A673 (cell line): ENCODE results near the gene FBXO31. TPM values are rescaled to one million over a fixed set of nuclear protein-coding genes. Genes with fewer than 3 reads are reported as not detected.
A peak's percentile ranks its signal among the peaks of the same experiment; 100 is the strongest.

ENCODE experiments used
- BruUV-seq: library from RNA; stranded (reverse); fragments of 400-500 nt; replicated peaks from 2 replicates; lab custom pipeline; 2021; lab: Mats Ljungman, UMichigan
- CTCF ChIA-PET: fragments of 300-600 bp; sonication (Branson Sonifier 250); formaldehyde crosslinking; loops from one replicate; lab custom pipeline; 2022; ENCODE audit warnings: antibody characterized with exemption; lab: Charles Lee
- POLR2A ChIA-PET: fragments of 300-600 bp; sonication (Branson Sonifier 250); formaldehyde crosslinking; loops from one replicate; lab custom pipeline; 2022; ENCODE audit warnings: antibody characterized with exemption; ENCODE audit not compliant: low non-redundant PET; lab: Charles Lee
- DNase-seq: peaks from one replicate; pipeline ENCODE4 v3.0.0-alpha.2; 2015; ENCODE audit warnings: low spot score
- H3K27ac ChIP-seq: fragments of 200-600 bp; sonication (generic); 2 replicates; pipeline ENCODE4 v1.5.1; 2016; ENCODE audit warnings: mixed run types, low read depth, mild to moderate bottlenecking, mixed read lengths, antibody characterized with exemption, low read length; ENCODE audit not compliant: poor library complexity, severe bottlenecking
- H3K27me3 ChIP-seq: fragments of 200-600 bp; sonication (generic); replicated peaks from 2 replicates; pipeline ENCODE4 v1.6.1; 2017; ENCODE audit warnings: mixed run types, low read depth, mild to moderate bottlenecking, mixed read lengths, antibody characterized with exemption, low read length; ENCODE audit not compliant: insufficient read depth, poor library complexity
- H3K36me3 ChIP-seq: fragments of 200-600 bp; sonication (generic); 2 replicates; pipeline ENCODE4 v1.6.1; 2016; ENCODE audit warnings: mixed run types, mild to moderate bottlenecking, mixed read lengths, antibody characterized with exemption, low read length; ENCODE audit not compliant: insufficient read depth, poor library complexity, severe bottlenecking
- H3K4me1 ChIP-seq: fragments of 200-600 bp; sonication (generic); 2 replicates; pipeline ENCODE4 v1.6.1; 2017; ENCODE audit warnings: mixed run types, mild to moderate bottlenecking, mixed read lengths, antibody characterized with exemption, low read length; ENCODE audit not compliant: insufficient read depth, poor library complexity, severe bottlenecking
- H3K4me3 ChIP-seq: fragments of 200-600 bp; sonication (generic); 2 replicates; pipeline ENCODE4 v1.5.1; 2016; ENCODE audit warnings: low read depth, mixed run types, mild to moderate bottlenecking, mixed read lengths, low read length; ENCODE audit not compliant: poor library complexity, severe bottlenecking
- H3K9me3 ChIP-seq: fragments of 200-600 bp; sonication (generic); 2 replicates; pipeline ENCODE4 v1.6.1; 2016; ENCODE audit warnings: mixed run types, low read depth, mild to moderate bottlenecking, mixed read lengths, antibody characterized with exemption, low read length; ENCODE audit not compliant: poor library complexity, severe bottlenecking
- EZH2 ChIP-seq: fragments of 200-600 bp; sonication (generic); IDR thresholded peaks from 2 replicates; pipeline ENCODE4 v1.6.1; 2017; ENCODE audit warnings: borderline replicate concordance, low read depth, mild to moderate bottlenecking, mixed read lengths, antibody characterized with exemption, low read length; ENCODE audit not compliant: poor library complexity, severe bottlenecking
- intact Hi-C: fragments of 100-400 bp; cut with micrococcal nuclease; formaldehyde crosslinking; loops from one replicate; pipeline ENCODE4 v1.10.0; 2022; ENCODE audit not compliant: unreplicated experiment
- total RNA-seq: library from RNA; stranded (reverse); gene quantifications from 2 replicates; pipeline ENCODE4 v1.2.3, GENCODE V29; 2021
- TF ChIP-seq, protein P1 (sequence below): fragments of 300-800, 200-600 bp; sonication (generic); conservative IDR thresholded peaks from 2 replicates; pipeline ENCODE4 v1.5.1; 2017; ENCODE audit warnings: low read depth, mild to moderate bottlenecking, antibody characterized with exemption, low read length, moderate library complexity, mixed read lengths

FBXO31 gene
- total RNA-seq, 1 experiment from 2014 or later = 32.2 TPM

DNA sequence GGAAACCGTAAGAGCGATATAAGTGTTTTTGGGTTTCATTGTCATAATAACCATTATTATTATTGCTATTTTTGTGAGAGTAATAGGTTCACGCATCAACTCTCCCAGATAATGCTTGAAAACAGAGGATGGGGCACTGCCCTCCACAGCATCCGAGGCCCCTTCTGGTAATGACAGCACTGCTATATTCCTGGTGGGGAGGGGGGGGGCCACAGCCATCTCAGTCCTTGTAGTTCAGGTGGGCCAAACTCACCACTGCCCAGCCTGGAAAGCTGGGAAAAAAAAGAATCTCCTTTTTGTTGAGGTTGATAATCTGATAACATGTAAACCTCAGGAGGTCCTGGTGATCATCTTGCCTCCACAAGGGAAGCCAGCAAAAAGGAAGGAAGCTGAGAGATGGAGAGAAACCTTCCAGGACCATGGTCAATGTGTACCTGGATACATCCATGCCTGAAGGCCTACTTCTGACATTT, 67.1 kb downstream of the FBXO31 start:
- ChIA-PET CTCF (no interaction called here), POLR2A (no interaction called here)
- Histone ChIP-seq H3K4me1 (peaks cover 6% of the 10 kb centered on the region), H3K9me3 (no peaks in the 10 kb centered on the region), H3K4me3 (peak overlapping the region; percentile 95), H3K27ac (peak overlapping the region; percentile 94), H3K36me3 (no peaks in the 10 kb centered on the region), H3K27me3 (no peaks in the 10 kb centered on the region)
- DNase-seq = no peak
- BruUV-seq = no TSS peak
- TF ChIP-seq, protein P1, sequence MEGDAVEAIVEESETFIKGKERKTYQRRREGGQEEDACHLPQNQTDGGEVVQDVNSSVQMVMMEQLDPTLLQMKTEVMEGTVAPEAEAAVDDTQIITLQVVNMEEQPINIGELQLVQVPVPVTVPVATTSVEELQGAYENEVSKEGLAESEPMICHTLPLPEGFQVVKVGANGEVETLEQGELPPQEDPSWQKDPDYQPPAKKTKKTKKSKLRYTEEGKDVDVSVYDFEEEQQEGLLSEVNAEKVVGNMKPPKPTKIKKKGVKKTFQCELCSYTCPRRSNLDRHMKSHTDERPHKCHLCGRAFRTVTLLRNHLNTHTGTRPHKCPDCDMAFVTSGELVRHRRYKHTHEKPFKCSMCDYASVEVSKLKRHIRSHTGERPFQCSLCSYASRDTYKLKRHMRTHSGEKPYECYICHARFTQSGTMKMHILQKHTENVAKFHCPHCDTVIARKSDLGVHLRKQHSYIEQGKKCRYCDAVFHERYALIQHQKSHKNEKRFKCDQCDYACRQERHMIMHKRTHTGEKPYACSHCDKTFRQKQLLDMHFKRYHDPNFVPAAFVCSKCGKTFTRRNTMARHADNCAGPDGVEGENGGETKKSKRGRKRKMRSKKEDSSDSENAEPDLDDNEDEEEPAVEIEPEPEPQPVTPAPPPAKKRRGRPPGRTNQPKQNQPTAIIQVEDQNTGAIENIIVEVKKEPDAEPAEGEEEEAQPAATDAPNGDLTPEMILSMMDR = no peak
- no peak for TF ChIP-seq EZH2
- intact Hi-C loops = no loop called here

- intact Hi-C loops = no loop called here
- no peak for DNase-seq
- H3K9me3 ChIP-seq = no peaks in the 10 kb centered on the region
- BruUV-seq = no TSS peak
- ChIA-PET POLR2A (no interaction called here), CTCF (no interaction called here)
- H3K27me3 ChIP-seq = no peaks in the 10 kb centered on the region
- TF ChIP-seq, protein P1 = no peak
- no peak for TF ChIP-seq EZH2
- H3K27ac ChIP-seq = no peak overlapping the region
- H3K4me3 ChIP-seq = no peak overlapping the region
- H3K36me3 ChIP-seq = no peaks in the 10 kb centered on the region
- H3K4me1 ChIP-seq = peaks cover 6% of the 10 kb centered on the region
Measured at GRCh38 chr16:87314990-87315420, 68.6 kb downstream of the FBXO31 start.

DNA sequence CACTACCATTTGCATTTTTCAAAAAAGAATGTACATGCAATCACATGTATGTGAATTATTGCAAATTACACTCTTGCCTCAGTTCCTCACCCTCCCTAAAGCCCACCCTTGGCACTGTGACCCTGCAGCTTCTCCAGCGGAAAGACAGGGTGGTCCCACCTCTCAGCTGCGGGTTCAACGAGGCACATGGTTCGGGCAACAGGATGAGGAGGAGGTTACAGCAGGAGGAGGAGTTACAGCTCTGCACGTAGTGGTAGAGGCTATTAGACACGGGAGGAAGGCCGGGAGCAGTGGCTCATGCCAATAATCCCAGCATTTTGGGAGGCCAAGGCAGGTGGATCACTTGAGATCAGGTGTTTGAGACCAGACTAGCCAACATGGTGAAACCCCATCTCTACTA, 71.6 kb downstream of the FBXO31 start:
- TF ChIP-seq EZH2 = no peak
- TF ChIP-seq, protein P1 = no peak
- no TSS peak for BruUV-seq
- intact Hi-C loops = no loop called here
- Histone ChIP-seq H3K27me3 (no peaks in the 10 kb centered on the region), H3K4me3 (no peak overlapping the region), H3K36me3 (no peaks in the 10 kb centered on the region), H3K27ac (no peak overlapping the region), H3K9me3 (peaks cover 3% of the 10 kb centered on the region), H3K4me1 (no peaks in the 10 kb centered on the region)
- CTCF ChIA-PET = no interaction called here
- POLR2A ChIA-PET = no interaction called here
- DNase-seq = no peak
